Activated naive CD4-positive, alpha-beta T cell treated with Interleukin-2 at 50 U/mL for 16 hours (primary cell): Measurements from ENCODE around the gene DHX35.
"Not testable (repeated sequence)": the region's sequence is repeated elsewhere in the genome, so short reads cannot be mapped to it uniquely, and the experiment has no call there.

Source experiments
- DNase-seq: peaks from one replicate; pipeline ENCODE4 v3.0.0-alpha.2; 2020

The DHX35 gene

DNA sequence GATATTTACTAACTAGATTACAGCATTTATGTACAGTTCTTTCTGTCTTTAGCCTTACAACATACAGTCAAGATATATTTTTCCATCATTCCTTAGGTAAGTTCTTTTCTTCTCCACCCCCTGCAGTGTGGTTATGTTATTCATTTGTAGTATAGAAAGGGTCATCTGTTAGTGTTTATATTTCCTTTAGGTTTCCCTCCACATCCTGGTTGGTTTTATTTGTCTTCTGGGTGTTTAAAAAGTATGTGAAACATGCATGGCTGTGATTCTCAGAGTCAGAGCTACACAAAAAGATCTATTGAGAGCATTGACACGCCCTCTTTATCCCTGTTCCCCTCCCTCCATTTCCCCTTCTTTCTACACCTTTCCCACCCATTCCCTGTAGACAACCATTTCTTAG, 20.1 kb downstream of the DHX35 start:
- DNase-seq, result no peak

- no peak for DNase-seq
Measured at GRCh38 chr20:38985060-38985459, 22.9 kb downstream of the DHX35 start.

DNA sequence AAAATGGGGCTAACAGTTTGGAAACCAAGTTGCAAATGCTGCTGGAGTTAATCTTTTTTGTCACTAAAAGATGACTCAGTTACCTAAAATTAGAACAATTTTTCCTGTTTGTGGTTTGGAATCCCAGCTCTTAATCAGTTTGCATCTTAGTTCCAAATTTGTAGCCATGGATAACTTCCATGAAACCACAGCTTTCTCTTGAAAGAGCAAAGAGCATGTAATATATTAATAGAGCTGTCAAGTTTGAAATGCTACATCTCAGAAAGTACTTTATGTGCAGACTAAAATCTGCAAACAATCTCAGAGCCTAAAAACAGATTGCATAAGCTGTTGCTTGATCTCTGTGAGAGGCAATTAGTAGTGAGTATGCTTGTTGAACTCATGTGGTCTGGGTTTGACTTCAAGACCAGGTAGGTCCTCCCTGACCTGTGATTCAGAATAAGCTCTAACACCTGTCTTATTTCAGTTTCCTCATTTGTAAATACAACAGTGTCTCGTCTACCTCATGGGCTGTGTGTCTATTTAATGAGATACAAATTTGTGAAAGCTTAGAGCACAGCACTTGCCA, 23.5 kb downstream of the DHX35 start:
- DNase-seq, result no peak

DNA sequence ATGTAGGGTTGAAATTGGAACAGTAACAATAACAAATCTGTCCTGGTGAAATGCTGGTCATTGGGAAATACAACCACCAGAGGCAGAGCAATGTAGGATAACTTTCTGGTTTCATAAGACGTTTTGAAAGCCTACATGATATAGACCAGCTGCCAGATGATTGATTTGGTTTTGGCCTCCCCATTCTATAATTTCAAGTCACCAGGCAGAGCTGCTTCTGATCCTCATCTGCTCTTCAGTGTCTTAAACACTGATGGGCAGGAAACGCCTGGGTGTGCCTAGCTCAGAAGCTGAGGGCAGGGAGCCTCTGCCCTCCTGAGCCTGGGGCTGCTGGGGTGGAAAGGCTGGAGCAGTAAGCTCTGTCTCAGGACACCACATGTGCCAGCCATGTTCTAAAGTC, 24.5 kb downstream of the DHX35 start:
- no peak for DNase-seq

DNA sequence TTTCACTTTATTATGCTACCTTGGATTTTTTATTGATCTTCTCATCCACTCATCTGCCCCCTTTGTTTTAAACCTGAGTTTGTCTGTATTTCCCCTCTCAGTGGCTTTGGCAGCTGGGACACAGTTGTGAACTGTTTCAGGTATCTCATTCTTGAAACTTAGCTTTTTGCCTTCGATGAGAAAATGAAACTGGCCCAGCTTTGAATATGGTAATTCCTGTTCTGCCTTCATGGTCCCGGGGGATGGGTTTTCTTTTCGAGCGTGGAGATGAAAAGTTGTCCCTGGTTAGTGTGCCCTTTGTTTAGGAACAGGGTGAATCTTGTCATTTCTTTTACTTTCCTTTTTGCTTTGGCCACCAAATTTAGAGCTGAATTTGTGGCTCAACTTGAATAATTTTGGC, 25.6 kb downstream of the DHX35 start:
- no peak for DNase-seq

GRCh38 chr20:38990728-38991127, 28.6 kb downstream of the DHX35 start:
- DNase-seq, result no peak

- no peak for DNase-seq
Measured at GRCh38 chr20:38991814-38992704, 29.9 kb downstream of the DHX35 start.

DNA sequence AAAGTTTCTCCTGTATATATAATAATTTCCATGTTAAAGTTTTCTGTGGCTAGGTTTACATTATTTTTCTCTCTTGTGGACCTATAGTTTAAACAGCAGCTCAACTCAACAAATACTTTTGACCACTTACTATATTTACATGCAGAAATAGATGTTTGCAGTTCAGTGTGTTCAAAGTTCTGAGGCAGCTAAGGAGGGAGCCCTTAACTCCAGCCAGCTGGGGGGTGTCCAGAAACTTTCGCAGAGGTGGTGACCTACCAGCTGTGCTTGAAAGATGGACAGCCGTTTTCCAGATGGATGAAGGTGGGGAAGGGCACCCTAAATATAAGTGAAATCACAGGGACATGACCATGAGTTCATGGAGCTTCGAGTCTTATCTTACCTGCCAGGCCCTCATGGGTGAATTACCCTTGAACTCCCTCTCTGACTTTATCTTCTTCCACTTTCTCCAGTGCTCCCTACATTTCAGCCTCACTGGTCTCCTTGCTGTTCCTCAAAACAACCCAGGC, 33.4 kb downstream of the DHX35 start:
- DNase-seq, result no peak

DNA sequence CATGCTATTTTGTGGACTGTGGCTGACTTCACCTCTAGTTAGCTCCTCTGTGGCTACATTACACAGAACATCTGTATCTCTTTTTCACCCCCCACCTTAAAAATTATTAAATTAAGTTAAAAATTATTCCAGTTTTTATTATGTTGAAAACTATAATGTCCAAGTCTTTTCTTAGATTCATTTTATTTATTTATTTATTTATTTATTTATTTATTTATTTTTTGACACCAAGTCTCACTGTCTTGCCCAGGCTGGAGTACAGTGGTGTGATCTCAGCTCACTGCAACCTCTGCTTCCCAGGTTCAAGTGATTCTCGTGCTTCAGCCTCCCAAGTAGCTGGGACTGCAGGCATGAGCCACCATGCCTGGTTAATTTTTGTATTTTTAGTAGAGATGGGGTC, 34.7 kb downstream of the DHX35 start:
- not testable (repeated sequence) for DNase-seq

DNA sequence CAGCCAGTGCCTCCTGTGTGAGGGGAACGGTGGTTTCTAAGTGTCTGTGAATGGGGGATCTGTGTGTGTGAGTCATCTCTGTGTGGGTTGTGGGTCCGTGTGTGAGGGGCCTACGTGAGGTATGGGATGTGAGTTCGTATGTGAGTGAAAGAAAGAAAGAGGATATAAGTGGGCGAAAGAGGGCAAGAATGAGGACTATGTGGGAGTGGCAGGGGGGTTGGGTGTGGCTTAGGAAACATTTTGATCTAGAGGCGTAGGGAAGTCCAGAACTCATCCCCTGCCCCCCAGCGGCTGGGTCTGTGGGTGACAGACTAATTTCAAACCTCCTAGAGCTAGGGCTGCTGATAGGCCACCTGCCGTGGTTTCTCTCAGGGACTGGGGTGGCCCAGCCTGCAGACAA, 35.5 kb downstream of the DHX35 start:
- peak; percentile 69 for DNase-seq

DNA sequence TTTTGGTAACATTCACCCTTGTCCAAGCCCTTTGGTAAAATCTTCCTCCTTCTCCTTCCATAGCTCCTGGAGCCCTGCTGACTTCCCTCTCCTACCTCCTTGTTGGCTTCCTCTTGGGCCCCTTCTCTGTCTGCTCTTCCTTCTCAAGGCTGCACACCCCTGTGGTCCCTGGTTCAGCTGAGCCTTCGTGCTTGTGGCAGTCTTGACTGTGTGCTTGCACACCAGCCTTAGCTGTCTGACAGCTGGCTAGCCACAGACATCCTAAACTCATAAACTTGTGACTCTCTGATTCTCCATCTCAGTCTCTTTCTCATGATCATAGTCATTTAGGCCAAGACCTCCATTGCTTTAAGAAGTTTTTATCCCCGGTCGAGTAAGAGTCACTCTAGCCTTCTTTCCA, 37.1 kb downstream of the DHX35 start:
- DNase-seq, result no peak

- DNase-seq, result no peak
Measured at GRCh38 chr20:38999965-39000910, 38.1 kb downstream of the DHX35 start.

DNA sequence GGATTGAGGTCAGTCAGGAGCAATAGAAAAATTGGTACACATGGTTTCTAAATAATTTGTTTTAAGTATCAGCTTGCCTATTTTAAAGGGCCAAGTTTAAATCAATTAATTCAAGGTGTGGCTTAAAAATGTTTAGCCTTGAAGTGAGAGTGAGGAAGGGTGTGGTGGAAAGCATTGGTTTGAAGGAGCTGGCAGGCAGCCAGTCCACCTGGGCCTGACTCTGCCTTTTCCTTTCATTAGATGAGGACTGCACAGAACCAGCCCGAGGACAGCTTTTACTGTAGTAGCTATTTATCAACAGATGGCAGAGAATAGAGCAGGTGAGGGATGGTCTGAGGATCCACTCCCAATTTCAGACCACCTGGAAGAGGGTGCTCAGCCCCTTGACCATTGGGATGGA, 42.4 kb downstream of the DHX35 start:
- DNase-seq, result no peak

DNA sequence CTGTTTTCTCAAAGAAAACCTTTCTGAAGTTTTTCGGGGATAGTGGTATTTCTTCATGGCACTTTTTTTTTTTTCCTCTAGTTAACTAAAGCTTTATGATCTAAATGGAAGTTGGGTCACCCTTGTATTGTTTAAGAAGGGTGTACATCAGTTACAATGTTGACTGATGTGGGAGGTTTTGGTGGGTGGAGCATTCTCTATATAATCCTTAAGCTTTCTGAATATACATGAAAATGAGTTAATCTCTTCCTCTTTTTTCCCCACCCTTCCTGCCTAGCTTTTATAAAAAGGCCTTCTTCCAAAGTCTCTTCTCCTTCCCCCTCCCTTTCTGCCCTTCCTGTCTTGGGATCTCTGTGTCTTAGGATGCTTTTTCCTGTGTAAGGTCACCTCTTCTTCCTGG, 47.2 kb downstream of the DHX35 start:
- DNase-seq, result no peak

DNA sequence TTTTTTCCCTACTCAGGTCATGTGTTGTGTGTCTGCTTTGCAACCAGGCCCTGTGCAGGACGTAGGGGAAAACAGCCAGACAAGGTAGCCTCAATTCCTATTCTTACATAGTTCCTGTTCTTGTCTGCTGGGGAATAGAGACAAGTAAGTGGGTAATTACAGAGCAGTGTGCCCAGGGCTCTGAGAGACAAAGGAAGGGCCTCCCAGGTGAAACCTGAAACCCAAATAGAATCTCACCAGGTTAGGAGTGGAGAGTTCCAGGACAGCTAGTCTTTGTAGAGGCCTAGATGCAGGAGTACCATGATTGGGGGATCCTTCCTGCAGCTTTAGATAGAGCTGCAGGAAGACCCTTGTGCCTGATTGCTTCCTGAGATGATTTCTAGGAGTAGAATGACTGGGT, 48.4 kb downstream of the DHX35 start:
- DNase-seq, result no peak

DNA sequence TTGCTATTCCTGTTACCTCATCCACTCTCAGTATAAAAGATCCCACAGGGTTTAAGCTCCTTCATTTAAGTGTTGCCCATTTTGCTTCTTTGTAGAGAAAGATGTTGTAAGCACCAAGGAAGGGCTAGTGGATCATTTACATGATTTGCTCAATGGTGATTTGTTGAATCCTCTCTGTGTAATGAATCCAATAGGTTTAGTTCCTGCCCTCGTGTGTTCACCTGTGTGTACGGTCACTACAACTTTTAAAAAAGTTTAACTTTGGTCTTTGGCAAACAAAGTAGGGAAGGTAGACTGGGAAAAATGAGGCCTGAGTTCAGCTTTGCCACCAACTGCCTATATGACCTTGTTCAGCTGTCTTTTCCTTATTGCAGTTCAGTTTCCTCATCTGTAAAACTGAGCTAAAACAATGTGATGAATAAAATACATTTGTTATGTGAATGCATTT, 51.5 kb downstream of the DHX35 start:
- DNase-seq, result no peak

DNA sequence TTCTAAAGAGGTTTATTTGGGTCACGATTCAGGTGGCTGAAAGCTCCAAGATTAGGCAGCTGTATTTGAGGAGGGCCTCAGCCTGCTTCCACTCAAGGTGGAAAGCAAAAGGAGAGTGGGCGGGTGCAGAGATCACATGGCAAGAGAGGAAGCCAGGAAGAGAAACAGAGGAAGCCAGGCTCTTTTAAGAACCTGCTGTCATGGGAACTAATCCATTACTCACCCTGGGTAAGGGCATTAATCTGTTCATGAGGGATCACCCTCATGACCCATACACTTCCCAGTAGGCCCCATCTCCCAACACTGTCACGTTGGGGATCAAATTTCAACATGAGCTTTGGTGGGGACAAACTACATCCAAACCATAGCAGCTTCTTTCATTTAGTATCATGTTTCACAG, 53.9 kb downstream of the DHX35 start:
- no peak for DNase-seq

DNA sequence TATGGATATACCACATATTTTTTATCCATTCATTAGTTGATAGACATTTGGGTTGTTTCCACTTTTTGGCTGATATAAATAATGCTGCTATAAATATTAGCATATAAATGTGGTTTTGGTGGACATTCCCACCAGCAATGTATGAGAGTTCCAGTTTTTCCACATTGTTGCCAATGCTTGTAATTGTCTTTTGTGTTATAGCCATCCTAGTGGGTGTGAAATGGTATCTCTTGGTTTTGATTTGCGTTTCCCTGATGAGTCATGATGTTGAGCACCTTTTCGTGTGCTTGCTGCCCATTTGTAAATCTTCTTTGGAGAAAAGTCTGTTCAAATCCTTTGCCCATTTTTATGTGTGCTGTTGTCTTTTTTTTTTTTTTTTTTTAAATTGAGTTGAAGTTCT, 54.4 kb downstream of the DHX35 start:
- DNase-seq, result no peak

DNA sequence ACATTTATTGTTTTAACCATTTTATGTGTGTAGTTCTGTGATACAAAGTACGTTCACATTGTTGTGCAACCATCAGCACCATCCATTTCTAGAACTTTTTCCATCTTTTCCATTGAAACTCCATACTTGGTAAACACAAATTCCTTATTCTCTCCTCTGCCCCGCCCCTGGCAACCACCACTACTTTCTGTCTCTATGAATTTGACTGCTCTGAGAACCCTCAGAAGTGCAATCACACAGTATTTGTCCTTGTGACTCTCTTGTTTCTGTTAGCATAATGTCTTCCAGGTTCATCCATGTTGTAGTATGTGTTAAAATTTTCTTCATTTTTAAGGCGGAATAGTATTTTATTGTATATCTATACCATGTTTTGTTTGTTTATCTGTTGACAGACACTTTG, 56.9 kb downstream of the DHX35 start:
- no peak for DNase-seq

GRCh38 chr20:39019805-39020325, 57.7 kb downstream of the DHX35 start:
- peak; percentile 32 for DNase-seq

DNA sequence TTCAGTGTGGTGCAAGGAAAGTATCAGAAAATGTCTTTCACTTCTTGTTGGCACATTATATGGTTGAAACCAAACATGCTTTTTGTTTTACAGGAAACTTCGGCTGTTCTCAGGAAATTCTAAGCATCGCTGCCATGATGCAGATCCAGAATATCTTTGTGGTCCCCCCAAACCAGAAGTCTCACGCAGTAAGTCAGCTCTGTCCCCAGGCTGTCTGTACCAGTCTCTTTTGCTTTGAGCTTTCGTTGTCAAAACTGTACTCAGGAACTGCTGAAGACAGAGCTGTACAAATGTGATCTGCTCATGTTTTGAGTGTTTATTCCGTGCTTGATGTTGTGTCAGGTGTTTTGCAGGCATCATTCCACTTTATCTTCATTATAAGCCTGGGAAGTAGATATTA, 59.6 kb downstream of the DHX35 start:
- DNase-seq, result no peak

DNA sequence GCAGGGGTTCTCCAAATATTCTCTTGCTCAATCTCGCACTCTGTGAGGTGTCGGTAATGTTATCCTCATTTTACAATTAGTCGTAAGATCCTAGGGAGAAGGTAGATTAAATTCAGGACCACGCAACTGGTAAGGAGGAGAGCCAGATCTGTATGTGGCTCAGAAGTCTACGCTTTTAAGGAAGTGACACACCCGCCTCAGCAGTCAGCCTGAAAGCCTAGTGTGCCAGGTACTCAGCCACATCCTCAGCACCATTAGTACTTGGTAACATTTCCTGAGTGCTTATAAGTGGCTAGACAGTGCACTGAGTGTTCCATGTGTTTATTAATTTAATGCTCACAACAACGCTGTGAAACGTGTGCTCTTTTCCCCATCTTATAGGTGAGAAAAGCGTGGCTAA, 63.7 kb downstream of the DHX35 start:
- no peak for DNase-seq

- DNase-seq, result no peak
Measured at GRCh38 chr20:39029364-39029763, 67.2 kb downstream of the DHX35 start.
